Hematopoietic multipotent progenitor cell treated with erythropoietin and hydrocortisone succinate and interleukin-3 and kit ligand, for 6 days (in vitro differentiated cells): ENCODE data around the gene SLC25A25.

ENCODE experiments used
- DNase-seq: peaks from one replicate; pipeline ENCODE4 v3.0.0-alpha.2; 2015

The SLC25A25 gene

GRCh38 chr9:128149001-128149701, 81.1 kb downstream of the SLC25A25 start, which contains the start of gene LCN2:
TSS of gene LCN2 (plus strand) at chr9:128149453. CDS start at chr9:128149526, 73 bp downstream.
- no peak for DNase-seq

- peak; percentile 89 for DNase-seq
Measured at GRCh38 chr9:128149951-128150593, 82.0 kb downstream of the SLC25A25 start.

GRCh38 chr9:128150594-128151308, 82.7 kb downstream of the SLC25A25 start:
- DNase-seq = peak; percentile 79

- DNase-seq = no peak
Measured at GRCh38 chr9:128151309-128152132, 83.5 kb downstream of the SLC25A25 start.

GRCh38 chr9:128152133-128153059, 84.4 kb downstream of the SLC25A25 start:
- DNase-seq = no peak

GRCh38 chr9:128153060-128153946, 85.3 kb downstream of the SLC25A25 start:
- DNase-seq = no peak

GRCh38 chr9:128153947-128154695, 86.1 kb downstream of the SLC25A25 start:
- no peak for DNase-seq

- no peak for DNase-seq
Measured at GRCh38 chr9:128155736-128156500, 87.9 kb downstream of the SLC25A25 start.
